ENCODE results near the gene MPC1L. TPM values are rescaled to one million over a fixed set of nuclear protein-coding genes. Genes with fewer than 3 reads are reported as not detected.

Gene MPC1L
- total and polyA plus RNA-seq, 2 donors (not counting 1 experiment from before 2014, with no cell fraction given) = not detected

GRCh38 chrX:40603446-40603845 is 19.8 kb upstream of the MPC1L start:
- intact Hi-C loops (cut with micrococcal nuclease) = no loop called here
- no peaks in the 10 kb centered on the region for H3K27me3 Mint-ChIP-seq
- no peak overlapping the region for H3K4me2 ChIP-seq (replicated peaks; ENCODE audit: low read depth, low read length, poor library complexity, severe bottlenecking)
- H3K4me1 ChIP-seq (ENCODE audit: control insufficient read depth in 2 of 2, insufficient read depth in 2 of 2, low read length in 2 of 2) = no peaks in the 10 kb centered on the region
- H3K27me3 ChIP-seq (replicated peaks in 1 of 4; ENCODE audit: control extremely low read depth in 1 of 4, control insufficient read depth in 3 of 4, insufficient read depth in 4 of 4, low read length in 3 of 4) = no peaks in the 10 kb centered on the region
- peaks cover 0 to 21% of the 10 kb centered on the region in 2 experiments for H3K36me3 ChIP-seq (replicated peaks in 1 of 2; ENCODE audit: control extremely low read depth in 1 of 2, control insufficient read depth in 1 of 2, extremely low read depth in 1 of 2, insufficient read depth in 2 of 2, low read length in 1 of 2)
- CTCF ChIA-PET = interaction anchor here (0.7 kb wide), 1 partner anchor 13 kb away, joined by 3 read pairs; no protein-coding TSS in a partner anchor
- no peaks in the 10 kb centered on the region for H3K9me3 Mint-ChIP-seq (ENCODE audit: insufficient read depth)
- ATAC-seq (ENCODE audit: low read depth) (no peak), DNase-seq (no peak)
- H3K4me1 Mint-ChIP-seq = no peaks in the 10 kb centered on the region
- H3K27ac Mint-ChIP-seq = no peak overlapping the region
- POLR2A ChIA-PET = no interaction called here
- no peaks in the 10 kb centered on the region for H4K20me1 ChIP-seq (ENCODE audit: control insufficient read depth, insufficient read depth, low read length, poor library complexity, severe bottlenecking)
- no peak overlapping the region for H3K9ac ChIP-seq (ENCODE audit: low read length)
- no peak overlapping the region for H3K4me3 Mint-ChIP-seq
- H2AFZ ChIP-seq (ENCODE audit: insufficient read depth, low read depth, low read length, poor library complexity, severe bottlenecking) = no peak overlapping the region
- H3K27ac ChIP-seq (ENCODE audit: low read length in 2 of 2) = no peak overlapping the region
- no peak for TF ChIP-seq CTCF (IDR thresholded peaks at IDR 0.05)
- TF ChIP-seq EZH2 (IDR thresholded peaks at IDR 0.05; ENCODE audit: borderline replicate concordance, insufficient read depth, low read depth, low read length, poor library complexity, severe bottlenecking) = no peak
- 100% methylated on average over 6 of the region's 6 CpGs for WGBS (ENCODE audit: insufficient coverage)
- no peaks in the 10 kb centered on the region for H3K9me3 ChIP-seq (ENCODE audit: control extremely low read depth in 1 of 3, control insufficient read depth in 2 of 3, insufficient read depth in 1 of 3, low read length in 2 of 3)
- no peak overlapping the region for H3K4me3 ChIP-seq (ENCODE audit: control extremely low read depth in 1 of 5, extremely low read depth in 1 of 5, insufficient read depth in 1 of 5, low read depth in 2 of 5, low read length in 4 of 5)
- no peaks in the 10 kb centered on the region for H3K79me2 ChIP-seq (ENCODE audit: control insufficient read depth, insufficient read depth, low read length)

- ChIA-PET CTCF (no interaction called here), POLR2A (no interaction called here)
- H3K4me1 Mint-ChIP-seq = no peaks in the 10 kb centered on the region
- no peak overlapping the region for H3K27ac ChIP-seq (ENCODE audit: low read length in 2 of 2)
- no peak overlapping the region for H3K27ac Mint-ChIP-seq
- H3K9me3 ChIP-seq (ENCODE audit: control extremely low read depth in 1 of 3, control insufficient read depth in 2 of 3, insufficient read depth in 1 of 3, low read length in 2 of 3) = no peaks in the 10 kb centered on the region
- no peak overlapping the region for H3K4me3 ChIP-seq (ENCODE audit: control extremely low read depth in 1 of 5, extremely low read depth in 1 of 5, insufficient read depth in 1 of 5, low read depth in 2 of 5, low read length in 4 of 5)
- no peak overlapping the region for H2AFZ ChIP-seq (ENCODE audit: insufficient read depth, low read depth, low read length, poor library complexity, severe bottlenecking)
- DNase-seq (no peak), ATAC-seq (ENCODE audit: low read depth) (no peak)
- no peaks in the 10 kb centered on the region for H4K20me1 ChIP-seq (ENCODE audit: control insufficient read depth, insufficient read depth, low read length, poor library complexity, severe bottlenecking)
- H3K4me1 ChIP-seq (ENCODE audit: control insufficient read depth in 2 of 2, insufficient read depth in 2 of 2, low read length in 2 of 2) = no peaks in the 10 kb centered on the region
- no peaks in the 10 kb centered on the region for H3K9me3 Mint-ChIP-seq (ENCODE audit: insufficient read depth)
- no peak overlapping the region for H3K9ac ChIP-seq (ENCODE audit: low read length)
- peaks cover 0 to 3% of the 10 kb centered on the region in 2 experiments for H3K36me3 ChIP-seq (replicated peaks in 1 of 2; ENCODE audit: control extremely low read depth in 1 of 2, control insufficient read depth in 1 of 2, extremely low read depth in 1 of 2, insufficient read depth in 2 of 2, low read length in 1 of 2)
- H3K4me2 ChIP-seq (replicated peaks; ENCODE audit: low read depth, low read length, poor library complexity, severe bottlenecking) = no peak overlapping the region
- H3K27me3 Mint-ChIP-seq = no peaks in the 10 kb centered on the region
- intact Hi-C loops (cut with micrococcal nuclease) = no loop called here
- H3K27me3 ChIP-seq (replicated peaks in 1 of 4; ENCODE audit: control extremely low read depth in 1 of 4, control insufficient read depth in 3 of 4, insufficient read depth in 4 of 4, low read length in 3 of 4) = no peaks in the 10 kb centered on the region
- no peak overlapping the region for H3K4me3 Mint-ChIP-seq
- no CpG with 5 or more reads among the region's 3 CpGs for WGBS (ENCODE audit: insufficient coverage)
- no peak for TF ChIP-seq CTCF (IDR thresholded peaks at IDR 0.05)
- no peak for TF ChIP-seq EZH2 (IDR thresholded peaks at IDR 0.05; ENCODE audit: borderline replicate concordance, insufficient read depth, low read depth, low read length, poor library complexity, severe bottlenecking)
- no peaks in the 10 kb centered on the region for H3K79me2 ChIP-seq (ENCODE audit: control insufficient read depth, insufficient read depth, low read length)
Measured at GRCh38 chrX:40607381-40607780, 15.8 kb upstream of the MPC1L start.

Data from B cell (primary cell).